ENCODE measurements around the gene TMEFF2. TPM values are rescaled to one million over a fixed set of nuclear protein-coding genes. Genes with fewer than 3 reads are reported as not detected.

Gene TMEFF2
- total and polyA plus RNA-seq, 2 of the 8 experiments (the other 6 are each of a cell fraction or from before 2014, with no cell fraction given) = 0.91 to 3.7 TPM

- no peak overlapping the region for H2BK120ac ChIP-seq (replicated peaks; ENCODE audit: low read depth, low read length)
- H4K5ac ChIP-seq (ENCODE audit: insufficient read length, low read depth, low read length) = no peak overlapping the region
- no peaks in the 10 kb centered on the region for H3K23me2 ChIP-seq (ENCODE audit: low read depth, low read length)
- no peak overlapping the region for H3K14ac ChIP-seq (ENCODE audit: insufficient read length)
- H2BK20ac ChIP-seq (ENCODE audit: low read length) = no peak overlapping the region
- no peaks in the 10 kb centered on the region for H3K27me3 ChIP-seq (replicated peaks in 1 of 4; ENCODE audit: control insufficient read depth in 3 of 4, extremely low read depth in 1 of 4, insufficient read depth in 3 of 4, low read length in 3 of 4)
- no peak overlapping the region for H2AK5ac ChIP-seq (ENCODE audit: low read depth, low read length)
- ChIA-PET POLR2A (ENCODE audit: partially characterized antibody) (no interaction called here), CTCF (ENCODE audit: partially characterized antibody) (no interaction called here)
- no peak overlapping the region for H2BK5ac ChIP-seq (ENCODE audit: low read depth, low read length)
- H4K8ac ChIP-seq (ENCODE audit: extremely low read depth, insufficient read depth, low read length) = no peak overlapping the region
- H3K4me2 ChIP-seq (ENCODE audit: insufficient read depth in 1 of 2, low read depth in 2 of 2, low read length in 2 of 2) = no peak overlapping the region
- no peaks in the 10 kb centered on the region for H4K20me1 ChIP-seq (replicated peaks in 1 of 2; ENCODE audit: control insufficient read depth in 1 of 2, insufficient read depth in 2 of 2, low read length in 2 of 2)
- no peak overlapping the region for H3K18ac ChIP-seq (ENCODE audit: extremely low read depth, low read length)
- peaks cover 0 to 3% (median 1%) of the 10 kb centered on the region in 4 experiments; a peak in 1 of 7 replicates for H3K4me1 ChIP-seq (replicated peaks in 1 of 4; ENCODE audit: control insufficient read depth in 3 of 4, insufficient read depth in 4 of 4, low read length in 3 of 4)
- no peak for FAIRE-seq
- H2AFZ ChIP-seq (ENCODE audit: low read length) = no peak overlapping the region
- H2BK15ac ChIP-seq (ENCODE audit: low read length) = no peak overlapping the region
- DNase-seq (ENCODE audit: low read depth in 1 of 2, low spot score in 2 of 2) = no peak
- H4K91ac ChIP-seq (replicated peaks; ENCODE audit: insufficient read length, low read length) = no peak overlapping the region
- H3K4me3 ChIP-seq (ENCODE audit: extremely low read depth in 1 of 4, insufficient read depth in 2 of 4, low read depth in 3 of 4, low read length in 4 of 4) = no peak overlapping the region
- H3K9me3 ChIP-seq (ENCODE audit: insufficient read depth in 2 of 2, low read depth in 1 of 2, low read length in 1 of 2) = no peaks in the 10 kb centered on the region
- 80% methylated on average over 1 of the region's 1 CpG; no CpG with 5 or more reads in 1 of the 2 experiments for WGBS, 2 experiments (ENCODE audit: extremely low coverage in 1 of 2, insufficient coverage in 1 of 2, insufficient read length in 1 of 2, insufficient replicate concordance in 2 of 2, low coverage in 1 of 2, low lambda C conversion rate in 2 of 2, missing lambda C conversion rate in 1 of 2)
- no peaks in the 10 kb centered on the region for H3K36me3 ChIP-seq (ENCODE audit: control insufficient read depth in 2 of 4, insufficient read depth in 4 of 4, low read length in 3 of 4)
- no peak overlapping the region for H3K27ac ChIP-seq (ENCODE audit: low read depth, low read length)
- no peak overlapping the region for H3K4ac ChIP-seq (replicated peaks; ENCODE audit: insufficient read length, low read depth, low read length)
- H3K56ac ChIP-seq (replicated peaks; ENCODE audit: insufficient read length, low read depth, low read length) = no peak overlapping the region
- no peak overlapping the region for H3K9ac ChIP-seq (replicated peaks in 1 of 4; ENCODE audit: extremely low read depth in 1 of 4, low read depth in 3 of 4, low read length in 3 of 4)
- no peaks in the 10 kb centered on the region for H3K79me1 ChIP-seq (ENCODE audit: low read depth, low read length)
- H3K23ac ChIP-seq (ENCODE audit: insufficient read length) = no peak overlapping the region
- no peaks in the 10 kb centered on the region for H3K79me2 ChIP-seq (ENCODE audit: control insufficient read depth in 1 of 2, insufficient read depth in 2 of 2, low read length in 2 of 2)
- no peak overlapping the region; the same call in 1 of the 2 replicates for H2BK12ac ChIP-seq (ENCODE audit: low read depth, low read length)
- TF ChIP-seq RBBP5 (IDR thresholded peaks at IDR 0.05; ENCODE audit: borderline replicate concordance, low read depth, low read length) (no peak), CEBPB (IDR thresholded peaks at IDR 0.05; ENCODE audit: low read depth, low read length) (no peak), EP300 (IDR thresholded peaks at IDR 0.05; ENCODE audit: borderline replicate concordance in 1 of 2, low read depth in 2 of 2, low read length in 2 of 2) (no peak), ATF2 (IDR thresholded peaks at IDR 0.05; ENCODE audit: low read length) (no peak), HDAC2 (IDR thresholded peaks at IDR 0.05; ENCODE audit: borderline replicate concordance in 1 of 2, low read depth in 2 of 2, low read length in 2 of 2) (no peak), YY1 (IDR thresholded peaks at IDR 0.05; ENCODE audit: low read depth, low read length) (no peak), SP1 (IDR thresholded peaks at IDR 0.05; ENCODE audit: low read depth, low read length) (no peak), CTBP2 (IDR thresholded peaks at IDR 0.05; ENCODE audit: borderline replicate concordance, insufficient read depth, insufficient read length, low read length) (no peak), TAF7 (optimal IDR thresholded peaks at IDR 0.05; ENCODE audit: borderline replicate concordance, low read depth, low read length) (no peak), NRF1 (IDR thresholded peaks at IDR 0.05; ENCODE audit: low read depth, low read length) (no peak), SRF (IDR thresholded peaks at IDR 0.05; ENCODE audit: low read depth, low read length) (no peak), CREB1 (IDR thresholded peaks at IDR 0.05) (no peak), GABPA (IDR thresholded peaks at IDR 0.05; ENCODE audit: borderline replicate concordance, insufficient read depth, low read length) (no peak)
These were observed 57.3 kb downstream of the TMEFF2 start for GRCh38 chr2:192137451-192137850.

Measured in H1 (cell line).